ENCODE measurements around the gene GSK3B. TPM values are rescaled to one million over a fixed set of nuclear protein-coding genes. Genes with fewer than 3 reads are reported as not detected.

The GSK3B gene
- total and polyA plus RNA-seq, 10 of the 15 experiments (the other 5 are each of a cell fraction or from before 2014, with no cell fraction given) = 8.5 to 49.8 (median 25.5) TPM

- TF ChIP-seq E2F8 (IDR thresholded peaks at IDR 0.05; ENCODE audit: low read depth, partially characterized antibody) (no peak), CUX1 (IDR thresholded peaks at IDR 0.05; ENCODE audit: insufficient replicate concordance, low read depth, low read length) (no peak), IRF4 (IDR thresholded peaks at IDR 0.05; ENCODE audit: low read depth, low read length) (no peak), ZNF217 (IDR thresholded peaks at IDR 0.05) (no peak), EGR1 (IDR thresholded peaks at IDR 0.05; ENCODE audit: borderline replicate concordance in 1 of 2, low read depth in 2 of 2, low read length in 2 of 2) (no peak)
Measured at GRCh38 chr3:119819806-119820205, 274.4 kb downstream of the GSK3B start (continued).
